Hepatocyte (in vitro differentiated cells): ENCODE data around the gene KIF26B. TPM values are rescaled to one million over a fixed set of nuclear protein-coding genes. Genes with fewer than 3 reads are reported as not detected.

Experiments
- DNase-seq: peaks from one replicate; pipeline ENCODE4 v3.0.0-alpha.2; 2016; ENCODE audit warnings: low spot score
- H2AFZ ChIP-seq: fragments of 200-600 bp; sonication (generic); 2 replicates; pipeline ENCODE4 v1.6.0; 2016; ENCODE audit warnings: antibody characterized with exemption, mild to moderate bottlenecking
- H3K27ac ChIP-seq: fragments of 200-600 bp; sonication (generic); 2 replicates; pipeline ENCODE4 v1.5.1; 2016; ENCODE audit warnings: mild to moderate bottlenecking
- H3K27me3 ChIP-seq: fragments of 200-600 bp; sonication (generic); 2 replicates; pipeline ENCODE4 v1.6.1; 2016
- H3K36me3 ChIP-seq: fragments of 200-600 bp; sonication (generic); replicated peaks from 2 replicates; pipeline ENCODE4 v1.5.1; 2016; ENCODE audit warnings: low read depth; ENCODE audit not compliant: insufficient read depth
- H3K4me1 ChIP-seq: fragments of 200-600 bp; sonication (generic); 2 replicates; pipeline ENCODE4 v1.5.1; 2016; ENCODE audit warnings: mild to moderate bottlenecking, moderate library complexity; ENCODE audit not compliant: insufficient read depth
- H3K4me2 ChIP-seq: fragments of 200-600 bp; sonication (generic); 2 replicates; pipeline ENCODE4 v1.6.0; 2016
- H3K4me3 ChIP-seq: fragments of 200-600 bp; sonication (generic); 2 replicates; pipeline ENCODE4 v1.5.1; 2016; ENCODE audit warnings: mild to moderate bottlenecking
- H3K79me2 ChIP-seq: fragments of 200-600 bp; sonication (generic); 2 replicates; pipeline ENCODE4 v1.6.0; 2017; ENCODE audit warnings: mild to moderate bottlenecking
- H3K9me2 ChIP-seq: fragments of 200-600 bp; sonication (generic); replicated peaks from 2 replicates; pipeline ENCODE4 v1.6.0; 2017; ENCODE audit warnings: mild to moderate bottlenecking; ENCODE audit not compliant: insufficient read depth
- H3K9me3 ChIP-seq: fragments of 200-600 bp; sonication (generic); 2 replicates; pipeline ENCODE4 v1.5.1; 2016; ENCODE audit warnings: low read depth, mild to moderate bottlenecking
- H4K20me1 ChIP-seq: fragments of 200-600 bp; sonication (generic); 2 replicates; pipeline ENCODE4 v1.6.0; 2016; ENCODE audit warnings: mild to moderate bottlenecking; ENCODE audit not compliant: insufficient read depth, poor library complexity, severe bottlenecking
- CTCF ChIP-seq: fragments of 200-600 bp; sonication (generic); IDR thresholded peaks from 2 replicates; pipeline ENCODE4 v1.5.1; 2016; ENCODE audit warnings: antibody characterized with exemption, mild to moderate bottlenecking; ENCODE audit not compliant: poor library complexity
- EZH2 ChIP-seq: fragments of 200-600 bp; sonication (generic); IDR thresholded peaks from 2 replicates; pipeline ENCODE4 v1.6.1; 2016; ENCODE audit warnings: antibody characterized with exemption, mild to moderate bottlenecking, borderline replicate concordance
- EZH2phosphoT487 ChIP-seq: fragments of 200-600 bp; sonication (generic); IDR thresholded peaks from one replicate; pipeline ENCODE4 v1.6.1; 2018; ENCODE audit warnings: antibody characterized with exemption, mild to moderate bottlenecking, low read depth, moderate library complexity; ENCODE audit not compliant: unreplicated experiment, severe bottlenecking
- WGBS: methylation state at CpG from one replicate; pipeline ENCODE4 v1.1.6; 2016; ENCODE audit warnings: low lambda C conversion rate; ENCODE audit errors: missing lambda C conversion rate; 5-methylcytosine and 5-hydroxymethylcytosine counted together
- polyA plus RNA-seq: library from polyadenylated mRNA; unstranded; fragments of >200 nt; fragmentation: Nextera tagmentation; extraction: Ambion mirVana; gene quantifications from 2 replicates; pipeline ENCODE4 v1.2.1, GENCODE V29; 2016
- total RNA-seq: library from RNA; depleted of rRNA; stranded (reverse); fragments of >200 nt; gene quantifications from 2 replicates; pipeline ENCODE4 v1.2.3, GENCODE V29; 2014

The KIF26B gene
- total and polyA plus RNA-seq, 2 experiments from 2014 or later = 12.7 to 21.6 TPM

- Histone ChIP-seq H4K20me1 (peaks cover 8% of the 10 kb centered on the region), H3K27ac (no peak overlapping the region), H3K27me3 (no peaks in the 10 kb centered on the region), H2AFZ (no peak overlapping the region), H3K4me2 (no peak overlapping the region), H3K4me3 (no peak overlapping the region), H3K9me3 (no peaks in the 10 kb centered on the region), H3K9me2 (no peaks in the 10 kb centered on the region), H3K4me1 (no peaks in the 10 kb centered on the region), H3K36me3 (no peaks in the 10 kb centered on the region), H3K79me2 (peaks cover 62% of the 10 kb centered on the region)
- DNase-seq = no peak
- 92% methylated on average over 1 of the region's 1 CpG for WGBS
- TF ChIP-seq EZH2 (no peak), CTCF (no peak), EZH2phosphoT487 (no peak)
Measured at GRCh38 chr1:245288796-245289195, 134.0 kb downstream of the KIF26B start.

- Histone ChIP-seq H3K27ac (no peak overlapping the region), H3K4me1 (no peaks in the 10 kb centered on the region), H3K27me3 (no peaks in the 10 kb centered on the region), H4K20me1 (peaks cover 8% of the 10 kb centered on the region), H3K9me3 (no peaks in the 10 kb centered on the region), H3K79me2 (peaks cover 60% of the 10 kb centered on the region), H2AFZ (no peak overlapping the region), H3K36me3 (no peaks in the 10 kb centered on the region), H3K9me2 (no peaks in the 10 kb centered on the region), H3K4me2 (no peak overlapping the region), H3K4me3 (no peak overlapping the region)
- DNase-seq = peak; percentile 39
- WGBS = 42% methylated on average over 1 of the region's 1 CpG
- TF ChIP-seq EZH2phosphoT487 (no peak), CTCF (no peak), EZH2 (no peak)
Measured at GRCh38 chr1:245290836-245291235, 136.1 kb downstream of the KIF26B start.

GRCh38 chr1:245291351-245291750 lies 136.6 kb downstream of the KIF26B start:
- H3K27me3 ChIP-seq = no peaks in the 10 kb centered on the region
- H3K4me2 ChIP-seq = no peak overlapping the region
- H3K4me3 ChIP-seq = no peak overlapping the region
- DNase-seq = no peak
- H2AFZ ChIP-seq = no peak overlapping the region
- H3K36me3 ChIP-seq = no peaks in the 10 kb centered on the region
- no peaks in the 10 kb centered on the region for H3K9me3 ChIP-seq
- H3K27ac ChIP-seq = no peak overlapping the region
- no peak for TF ChIP-seq EZH2
- no peak for TF ChIP-seq CTCF
- TF ChIP-seq EZH2phosphoT487 = no peak
- peaks cover 60% of the 10 kb centered on the region for H3K79me2 ChIP-seq
- H4K20me1 ChIP-seq = peaks cover 8% of the 10 kb centered on the region
- H3K9me2 ChIP-seq = no peaks in the 10 kb centered on the region
- H3K4me1 ChIP-seq = no peaks in the 10 kb centered on the region
- WGBS = 67% methylated on average over 4 of the region's 4 CpGs

GRCh38 chr1:245292141-245292540 lies 137.4 kb downstream of the KIF26B start:
- 92% methylated on average over 14 of the region's 14 CpGs for WGBS
- no peak overlapping the region for H3K27ac ChIP-seq
- H3K9me3 ChIP-seq = no peaks in the 10 kb centered on the region
- peaks cover 8% of the 10 kb centered on the region for H4K20me1 ChIP-seq
- peaks cover 62% of the 10 kb centered on the region for H3K79me2 ChIP-seq
- H3K4me3 ChIP-seq = no peak overlapping the region
- H3K9me2 ChIP-seq = no peaks in the 10 kb centered on the region
- no peaks in the 10 kb centered on the region for H3K36me3 ChIP-seq
- no peaks in the 10 kb centered on the region for H3K27me3 ChIP-seq
- H2AFZ ChIP-seq = no peak overlapping the region
- no peaks in the 10 kb centered on the region for H3K4me1 ChIP-seq
- no peak overlapping the region for H3K4me2 ChIP-seq
- TF ChIP-seq EZH2 (no peak), EZH2phosphoT487 (no peak), CTCF (no peak)
- DNase-seq = no peak
